SKM-1 (cell line): ENCODE results near the gene LPGAT1.
"Not testable (repeated sequence)": the region's sequence is repeated elsewhere in the genome, so short reads cannot be mapped to it uniquely, and the experiment has no call there.

Source experiments
- DNase-seq: peaks from one replicate; lab custom pipeline; 2025; ENCODE audit not compliant: unreplicated experiment; lab: John Stamatoyannopoulos, UW

LPGAT1 gene

GRCh38 chr1:211830328-211831142 is at the start of gene LPGAT1:
TSS of gene LPGAT1 (minus strand) at chr1:211830763. CDS start at chr1:211829296, 1,467 bp downstream.
- DNase-seq = peak; percentile 60

GRCh38 chr1:211879475-211879874 is 48.9 kb upstream of the LPGAT1 start:
- no peak for DNase-seq

GRCh38 chr1:211876851-211877590 is 46.5 kb upstream of the LPGAT1 start:
- no peak for DNase-seq

GRCh38 chr1:211875541-211875940 is 45.0 kb upstream of the LPGAT1 start:
- no peak for DNase-seq

- DNase-seq = no peak
Observed at GRCh38 chr1:211874521-211875347, 44.2 kb upstream of the LPGAT1 start.

GRCh38 chr1:211873731-211874130 is 43.2 kb upstream of the LPGAT1 start:
- DNase-seq = not testable (repeated sequence)

- DNase-seq = no peak
Observed at GRCh38 chr1:211870156-211870555, 39.6 kb upstream of the LPGAT1 start.

GRCh38 chr1:211865180-211865579 is 34.6 kb upstream of the LPGAT1 start:
- DNase-seq = no peak

- DNase-seq = no peak
Observed at GRCh38 chr1:211859405-211859804, 28.8 kb upstream of the LPGAT1 start.

- no peak for DNase-seq
Observed at GRCh38 chr1:211851174-211851573, 20.6 kb upstream of the LPGAT1 start.

- no peak for DNase-seq
Observed at GRCh38 chr1:211843507-211844298, 13.1 kb upstream of the LPGAT1 start.

- no peak for DNase-seq
Observed at GRCh38 chr1:211843018-211843417, 12.5 kb upstream of the LPGAT1 start.

GRCh38 chr1:211842518-211842917 is 12.0 kb upstream of the LPGAT1 start:
- DNase-seq = no peak

- no peak for DNase-seq
Observed at GRCh38 chr1:211839106-211839505, 8.5 kb upstream of the LPGAT1 start.

- DNase-seq = no peak
Observed at GRCh38 chr1:211833174-211833820, 2.7 kb upstream of the LPGAT1 start.

GRCh38 chr1:211832661-211833060 is 2.1 kb upstream of the LPGAT1 start:
- no peak for DNase-seq

- DNase-seq = no peak
Observed at GRCh38 chr1:211831558-211832323, 1.2 kb upstream of the LPGAT1 start.

- no peak for DNase-seq
Observed at GRCh38 chr1:211830055-211830327, 572 bp downstream of the LPGAT1 start.

- peak; percentile 71 for DNase-seq
Observed at GRCh38 chr1:211829343-211830054, 1.1 kb downstream of the LPGAT1 start.
